DOHH2 (cell line): ENCODE data around the gene PRDM16.

Experiments used
- EZH2phosphoT487 ChIP-seq: fragments of 200-600 bp; sonication (generic); IDR thresholded peaks from 2 replicates; pipeline ENCODE4 v1.6.1; 2017; ENCODE audit warnings: borderline replicate concordance, mild to moderate bottlenecking, antibody characterized with exemption, low read length, moderate library complexity, mixed read lengths
- TF ChIP-seq, protein P1 (sequence below): fragments of 200-600 bp; sonication (generic); IDR thresholded peaks from one replicate; pipeline ENCODE4 v1.5.1; 2014; ENCODE audit warnings: antibody characterized with exemption, mild to moderate bottlenecking, low read depth, low read length; ENCODE audit not compliant: poor library complexity, severe bottlenecking

DNA sequence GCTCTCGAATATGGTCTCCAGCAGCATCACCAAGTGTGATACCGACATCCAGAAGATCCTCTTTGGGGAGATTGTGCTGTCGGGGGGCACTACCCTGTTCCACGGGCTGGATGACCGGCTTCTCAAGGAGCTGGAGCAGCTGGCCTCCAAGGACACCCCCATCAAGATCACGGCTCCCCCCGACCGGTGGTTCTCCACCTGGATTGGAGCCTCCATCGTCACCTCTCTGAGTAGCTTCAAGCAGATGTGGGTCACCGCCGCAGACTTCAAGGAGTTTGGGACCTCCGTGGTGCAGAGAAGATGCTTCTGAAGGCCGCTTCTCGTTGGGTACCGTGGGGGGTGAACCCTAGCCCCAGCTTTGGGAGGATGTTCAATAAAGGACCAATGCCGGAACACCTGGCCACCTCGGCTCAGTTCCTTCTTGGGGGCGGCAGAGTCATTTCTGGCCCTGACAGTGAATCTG, 46.5 kb upstream of the PRDM16 start:
- TF ChIP-seq, protein P1, sequence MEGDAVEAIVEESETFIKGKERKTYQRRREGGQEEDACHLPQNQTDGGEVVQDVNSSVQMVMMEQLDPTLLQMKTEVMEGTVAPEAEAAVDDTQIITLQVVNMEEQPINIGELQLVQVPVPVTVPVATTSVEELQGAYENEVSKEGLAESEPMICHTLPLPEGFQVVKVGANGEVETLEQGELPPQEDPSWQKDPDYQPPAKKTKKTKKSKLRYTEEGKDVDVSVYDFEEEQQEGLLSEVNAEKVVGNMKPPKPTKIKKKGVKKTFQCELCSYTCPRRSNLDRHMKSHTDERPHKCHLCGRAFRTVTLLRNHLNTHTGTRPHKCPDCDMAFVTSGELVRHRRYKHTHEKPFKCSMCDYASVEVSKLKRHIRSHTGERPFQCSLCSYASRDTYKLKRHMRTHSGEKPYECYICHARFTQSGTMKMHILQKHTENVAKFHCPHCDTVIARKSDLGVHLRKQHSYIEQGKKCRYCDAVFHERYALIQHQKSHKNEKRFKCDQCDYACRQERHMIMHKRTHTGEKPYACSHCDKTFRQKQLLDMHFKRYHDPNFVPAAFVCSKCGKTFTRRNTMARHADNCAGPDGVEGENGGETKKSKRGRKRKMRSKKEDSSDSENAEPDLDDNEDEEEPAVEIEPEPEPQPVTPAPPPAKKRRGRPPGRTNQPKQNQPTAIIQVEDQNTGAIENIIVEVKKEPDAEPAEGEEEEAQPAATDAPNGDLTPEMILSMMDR, result no peak
- TF ChIP-seq EZH2phosphoT487, result no peak
